Ramos (cell line): ENCODE results near the gene ARF3.
"Not testable (repeated sequence)": the region's sequence is repeated elsewhere in the genome, so short reads cannot be mapped to it uniquely, and the experiment has no call there.

Experiments
- in situ Hi-C: fragments of 300-500 bp; cut with MboI; formaldehyde crosslinking; loops from one replicate; pipeline ENCODE4 v1.14.3; 2022; ENCODE audit warnings: low sequenced_read_pairs; ENCODE audit not compliant: unreplicated experiment

Gene ARF3

DNA sequence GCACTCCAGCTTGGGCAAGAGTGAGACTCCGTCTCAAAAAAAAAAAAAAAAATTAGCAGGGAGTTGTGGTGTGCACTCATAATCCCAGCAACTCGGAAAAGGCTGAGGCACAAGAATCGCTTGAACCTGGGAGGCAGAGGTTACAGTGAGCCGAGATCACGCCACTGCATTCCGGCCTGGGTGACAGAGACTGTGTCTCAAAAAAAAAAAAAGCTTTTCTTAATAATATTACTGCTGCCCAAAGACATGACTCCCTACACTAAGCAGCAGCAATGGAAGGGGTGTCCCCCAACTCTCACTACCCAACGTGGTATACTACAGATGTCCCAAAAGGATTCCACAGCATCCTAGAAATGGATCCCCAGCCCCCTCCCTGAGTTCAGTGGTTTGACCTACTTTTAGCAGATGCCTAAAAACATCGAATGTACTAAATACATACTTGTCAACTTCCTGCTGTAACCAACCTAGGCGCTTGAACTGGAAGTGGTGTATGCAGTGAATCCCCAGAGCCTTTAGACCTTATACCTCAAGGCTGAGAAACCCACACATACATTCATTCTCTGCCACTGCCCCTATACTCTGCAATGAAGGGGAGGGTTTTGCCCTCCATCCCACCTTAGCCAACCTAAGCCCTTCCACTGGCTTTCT lies 23.5 kb downstream of the ARF3 start:
- in situ Hi-C loops: no loop called here

DNA sequence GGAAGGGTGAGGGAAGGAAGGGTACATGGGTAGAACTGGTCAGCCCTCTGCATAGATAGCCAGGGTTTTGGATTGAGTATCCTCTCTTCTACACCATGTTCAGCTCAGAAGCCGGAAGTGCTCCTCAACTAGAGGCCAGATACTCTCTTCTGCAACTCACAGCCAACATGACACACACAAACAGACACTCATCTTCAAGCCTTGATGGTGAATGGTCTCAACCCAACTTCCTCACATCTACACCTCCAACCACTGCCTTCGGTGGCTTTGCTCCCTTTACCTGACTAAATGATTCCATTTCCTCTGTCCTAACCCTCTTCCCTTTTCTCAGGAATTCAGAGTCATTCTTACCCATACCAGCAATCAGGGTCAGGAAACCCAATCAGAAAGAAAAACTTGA lies 24.4 kb downstream of the ARF3 start:
- in situ Hi-C loops: no loop called here

DNA sequence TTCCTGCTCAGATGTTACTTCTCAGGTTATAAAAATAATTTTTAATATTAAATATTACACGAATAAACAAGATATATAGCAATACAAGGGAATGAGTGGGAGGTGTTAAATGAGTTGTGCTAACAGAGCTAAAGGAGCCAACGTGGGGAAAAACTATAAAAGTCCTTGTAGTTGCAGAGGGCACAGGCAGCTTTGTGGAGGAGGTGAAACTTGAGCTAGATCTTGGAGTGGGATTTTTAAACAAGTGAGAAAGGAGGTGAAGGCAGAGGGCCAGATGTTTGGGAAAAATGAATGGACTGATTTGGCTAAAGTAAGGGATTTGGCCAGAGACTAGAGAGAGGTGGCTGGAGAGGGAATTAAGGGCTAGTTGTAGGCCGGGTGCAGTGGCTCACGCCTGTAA lies 26.8 kb downstream of the ARF3 start:
- in situ Hi-C loops: no loop called here

DNA sequence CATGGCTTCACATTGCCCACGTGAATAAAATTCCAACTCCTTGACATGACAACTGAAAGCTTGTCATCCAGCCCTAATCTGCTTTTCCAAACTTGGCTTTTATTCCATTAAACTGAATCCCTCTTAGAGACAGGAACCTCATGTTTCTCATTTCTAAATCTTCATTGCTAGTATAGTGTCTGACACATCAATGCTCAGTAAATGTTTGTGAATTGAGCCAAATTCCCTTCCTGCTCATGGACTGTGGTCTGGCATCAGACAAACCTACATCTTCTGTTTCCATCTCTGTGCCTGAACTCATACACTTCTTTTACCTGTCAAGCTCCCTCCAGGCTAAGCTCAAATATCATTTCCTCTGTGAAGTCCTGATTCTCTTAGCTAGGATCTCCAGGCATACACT lies 27.7 kb downstream of the ARF3 start:
- in situ Hi-C loops: no loop called here

DNA sequence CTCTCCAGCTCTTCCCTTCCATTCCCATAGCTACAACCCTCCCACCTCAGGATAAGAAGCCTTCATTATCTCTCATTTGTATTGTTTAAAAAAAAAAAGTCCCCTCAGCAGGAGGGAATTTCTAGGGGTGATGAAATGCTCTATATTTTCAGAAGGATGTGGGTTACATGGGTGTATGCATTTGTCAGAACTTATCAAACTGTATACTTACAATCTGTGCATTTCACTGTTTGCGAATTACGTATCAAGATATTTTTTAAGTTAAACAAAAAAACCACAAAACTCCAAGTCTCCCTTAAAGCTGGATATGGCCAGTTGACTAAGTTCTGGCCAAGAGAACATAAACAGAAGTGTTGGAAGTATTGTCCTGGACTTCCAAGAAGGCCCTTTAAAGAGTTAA lies 30.0 kb downstream of the ARF3 start:
- in situ Hi-C loops: no loop called here

DNA sequence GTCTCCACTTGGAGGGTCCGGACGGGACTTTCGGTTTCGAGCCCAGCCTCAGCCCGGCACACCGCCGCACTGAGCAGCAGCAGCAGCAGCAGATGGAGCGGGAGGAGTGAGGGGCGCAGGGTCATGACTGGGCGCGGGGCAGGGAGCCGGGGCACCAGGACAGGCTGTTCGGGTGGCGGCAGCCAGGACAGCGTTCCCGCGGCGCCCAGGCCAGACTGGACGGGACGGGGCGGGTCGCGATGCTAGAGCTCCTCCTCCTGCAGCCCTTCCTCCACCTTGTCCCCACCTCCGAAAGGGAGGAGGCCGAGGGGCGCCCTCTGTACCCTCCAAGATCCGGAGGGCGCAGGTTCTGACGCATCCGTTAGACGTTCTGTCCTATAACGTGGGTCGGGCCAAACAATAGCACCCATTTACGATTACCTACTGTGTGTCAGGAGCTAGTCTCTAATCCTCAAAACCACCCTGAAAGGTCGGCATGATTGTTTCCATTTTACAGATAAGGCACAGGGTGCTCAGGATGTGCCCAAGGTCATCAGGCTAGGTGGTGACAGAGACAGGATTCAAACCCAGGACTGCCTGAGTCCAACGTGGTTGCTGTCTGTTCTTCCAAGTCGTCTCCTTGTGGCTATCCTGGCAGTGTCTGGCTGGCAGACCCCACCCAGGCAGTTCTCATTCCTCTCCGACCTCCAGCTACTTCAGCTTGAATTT lies 31.8 kb downstream of the ARF3 start, which contains the start of gene FKBP11:
FKBP11 (minus strand) TSS at position 189 of the 708 bp plus-strand sequence; CDS start at position 125, 64 bp downstream.
- in situ Hi-C loops: no loop called here

DNA sequence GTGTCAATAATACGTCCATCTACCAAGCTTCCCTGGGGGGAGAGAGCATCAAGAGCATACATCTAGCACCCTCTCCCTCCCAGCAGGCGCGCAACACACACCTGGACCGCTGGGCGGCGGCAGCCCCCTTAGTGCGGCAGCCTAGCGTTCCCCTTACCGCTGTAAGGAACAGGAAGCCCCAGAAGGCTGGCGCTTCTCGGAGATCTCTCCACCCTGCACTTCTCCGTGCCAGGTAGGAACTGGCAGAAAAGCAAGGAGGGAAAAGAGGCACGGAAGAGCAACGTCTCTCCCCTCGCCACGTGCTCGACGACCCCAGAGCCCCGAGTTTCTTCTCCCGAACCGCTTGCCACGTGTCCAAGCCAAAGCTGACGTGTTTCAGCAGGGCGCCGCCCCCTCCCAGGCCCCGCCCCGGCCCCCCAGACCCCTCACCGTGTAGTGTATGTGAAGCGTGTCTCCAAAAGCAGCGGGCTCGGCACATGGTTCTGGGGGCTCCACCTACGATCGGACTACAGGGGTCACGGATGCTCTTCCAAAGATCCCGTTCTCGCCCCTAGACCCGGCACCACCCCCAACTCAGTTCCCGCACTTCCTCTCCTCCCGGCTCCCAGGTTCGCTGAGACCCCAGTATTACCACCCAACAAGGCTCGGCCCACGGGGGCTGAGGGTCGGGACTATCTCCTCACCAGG lies 32.5 kb downstream of the ARF3 start:
- in situ Hi-C loops: no loop called here

DNA sequence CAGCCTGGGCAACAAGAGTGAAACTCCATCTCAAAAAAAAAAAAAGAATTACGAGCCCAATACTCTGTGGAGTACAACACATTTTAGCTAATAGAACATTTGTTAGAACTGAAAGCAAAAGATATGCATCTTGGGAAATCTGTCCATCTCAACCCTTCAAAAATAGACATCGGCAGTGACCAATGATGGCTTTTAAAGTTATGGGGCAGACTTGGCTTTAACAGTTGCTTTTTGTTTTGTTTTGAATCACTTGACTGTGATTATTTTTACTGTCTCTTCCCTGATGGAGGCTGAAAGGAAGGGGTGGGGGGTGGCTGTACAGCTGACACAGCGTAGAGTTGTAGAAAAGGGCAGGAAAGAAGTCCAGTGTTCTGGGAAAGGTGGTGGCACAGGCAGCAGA lies 34.2 kb downstream of the ARF3 start:
- in situ Hi-C loops: no loop called here

DNA sequence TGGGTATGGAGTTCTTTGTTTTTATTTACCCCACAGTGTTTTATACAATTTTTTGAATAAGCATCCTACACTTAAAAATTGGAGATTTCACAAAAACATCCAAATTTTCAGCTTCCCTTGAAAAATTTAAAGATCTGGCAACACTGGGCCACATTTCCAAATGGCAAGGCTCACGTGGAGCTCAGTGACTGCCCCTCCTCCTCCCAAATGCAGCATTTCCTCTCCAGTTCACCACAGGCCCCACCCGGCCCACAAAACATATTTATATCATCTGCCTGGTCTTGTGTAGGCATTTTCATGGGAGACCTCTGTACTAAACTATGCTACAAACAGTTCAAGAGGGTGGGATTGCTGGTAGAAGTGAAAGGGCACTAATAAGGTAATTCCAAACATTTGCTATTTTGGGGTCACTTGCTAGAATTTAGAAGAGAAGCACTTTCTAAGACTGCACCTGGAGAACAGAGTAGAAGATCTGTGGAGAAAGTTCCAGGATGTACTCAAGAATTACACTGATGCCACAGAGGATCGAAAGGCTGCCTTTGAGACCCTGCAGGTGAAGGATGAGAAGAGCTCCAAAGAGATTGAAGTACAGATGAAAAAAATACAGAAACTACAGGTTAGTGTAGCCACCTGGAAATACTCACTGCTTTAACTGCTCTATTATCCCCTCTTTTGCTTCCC lies 39.3 kb downstream of the ARF3 start:
- in situ Hi-C loops: no loop called here

DNA sequence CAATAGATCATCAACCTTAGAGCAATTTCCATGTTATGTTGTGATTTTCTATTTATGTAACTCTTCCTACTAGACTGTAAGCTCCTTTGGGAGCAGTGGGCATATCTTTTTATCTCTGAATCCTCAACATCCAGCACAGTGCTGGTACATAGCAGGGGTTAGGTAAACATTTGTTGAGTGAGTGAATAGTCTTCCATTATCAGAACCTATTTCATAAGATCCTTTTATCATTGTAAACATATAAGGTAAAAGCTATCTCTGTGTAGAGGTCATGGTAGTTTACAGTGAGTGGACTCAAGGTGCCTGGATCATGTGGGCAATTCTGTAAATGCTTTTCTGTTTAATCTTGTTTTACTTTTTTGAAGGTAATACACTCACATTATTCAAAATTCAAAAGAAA lies 47.1 kb downstream of the ARF3 start:
- in situ Hi-C loops: no loop called here

DNA sequence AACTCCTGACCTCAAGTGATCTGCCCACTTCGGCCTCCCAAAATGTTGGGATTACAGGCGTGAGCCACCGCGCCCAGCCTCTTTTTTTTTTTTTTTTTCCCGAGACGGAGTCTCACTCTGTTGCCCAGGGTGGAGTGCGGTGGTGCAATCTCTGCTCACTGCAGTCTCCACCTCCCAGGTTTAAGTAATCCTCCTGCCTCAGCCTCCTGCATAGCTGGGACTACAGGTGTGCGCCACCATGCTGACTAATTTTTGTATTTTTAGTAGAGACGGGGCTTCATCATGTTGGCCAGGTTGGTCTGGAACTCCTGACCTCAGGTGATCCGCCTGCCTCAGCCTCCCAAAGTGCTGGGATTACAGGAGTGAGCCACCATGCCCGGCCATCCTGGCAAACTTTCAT lies 47.6 kb downstream of the ARF3 start:
- in situ Hi-C loops: not testable (repeated sequence)

DNA sequence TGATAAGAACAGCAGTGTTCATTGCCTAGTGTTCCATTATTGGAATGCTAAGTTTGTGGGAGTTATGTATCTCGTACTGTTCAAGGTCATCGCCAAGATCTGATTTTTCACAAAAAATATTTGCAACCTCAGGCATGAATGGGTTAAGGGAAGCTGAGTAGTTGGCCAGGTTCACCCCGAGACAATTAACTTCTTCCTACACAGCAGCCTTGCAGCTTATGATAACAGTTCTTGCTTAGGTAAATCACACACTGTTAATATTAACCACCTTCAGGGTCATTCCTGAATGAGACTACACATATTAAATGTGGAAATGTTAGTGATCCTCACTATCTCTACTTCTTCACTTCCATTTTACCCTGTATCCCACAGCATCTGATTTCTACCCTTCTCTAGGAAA lies 50.0 kb downstream of the ARF3 start:
- in situ Hi-C loops: no loop called here

DNA sequence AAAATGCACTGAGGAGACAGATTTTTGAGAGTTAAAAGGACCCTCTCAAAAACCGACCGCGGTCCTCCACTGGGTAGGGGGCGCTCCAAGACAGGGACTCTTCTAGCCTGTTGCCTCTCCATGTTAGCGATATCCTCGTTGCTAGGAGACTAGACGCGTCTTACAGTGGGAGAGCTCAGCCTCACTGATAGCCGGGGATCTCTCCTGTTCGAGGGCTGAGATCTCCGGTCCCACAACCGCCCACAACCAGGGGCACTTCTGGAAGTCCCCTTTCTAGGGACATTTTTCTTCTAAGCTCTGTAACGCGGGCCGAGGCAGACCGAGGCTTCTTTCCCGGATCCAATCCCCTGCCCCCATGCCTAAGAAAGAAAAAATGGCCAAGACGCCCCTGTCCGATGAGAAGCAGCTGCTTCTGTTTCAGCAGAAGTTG lies 53.3 kb downstream of the ARF3 start:
- in situ Hi-C loops: no loop called here

DNA sequence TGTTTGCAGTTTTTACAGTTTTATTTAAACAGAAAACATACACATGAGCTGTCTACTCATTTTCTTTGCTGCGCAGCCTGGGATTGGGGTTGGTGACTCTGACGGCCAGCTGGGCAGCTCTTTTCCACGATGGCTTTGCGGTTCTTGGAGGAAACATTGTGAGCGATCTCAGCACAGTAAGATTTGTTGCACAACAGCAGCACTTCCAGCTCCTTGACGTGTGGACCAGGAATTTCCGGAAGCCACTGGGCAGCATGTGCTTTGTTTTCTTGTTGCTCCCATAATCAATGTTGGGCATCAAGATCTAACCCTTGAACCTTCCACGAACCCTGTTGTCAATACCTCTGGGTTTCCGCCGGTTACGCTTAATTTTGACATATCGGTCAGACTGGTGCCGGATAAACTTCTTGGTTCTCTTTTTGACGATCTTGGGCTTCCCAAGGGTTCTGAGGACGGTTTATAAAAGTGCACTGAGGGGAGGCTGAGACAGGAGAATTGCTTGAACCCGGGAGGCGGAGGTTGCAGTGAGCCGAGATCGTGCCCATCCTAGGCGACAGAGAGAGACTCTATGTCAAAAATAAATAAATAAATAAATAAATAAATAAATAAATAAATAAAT lies 53.8 kb downstream of the ARF3 start:
- in situ Hi-C loops: no loop called here

DNA sequence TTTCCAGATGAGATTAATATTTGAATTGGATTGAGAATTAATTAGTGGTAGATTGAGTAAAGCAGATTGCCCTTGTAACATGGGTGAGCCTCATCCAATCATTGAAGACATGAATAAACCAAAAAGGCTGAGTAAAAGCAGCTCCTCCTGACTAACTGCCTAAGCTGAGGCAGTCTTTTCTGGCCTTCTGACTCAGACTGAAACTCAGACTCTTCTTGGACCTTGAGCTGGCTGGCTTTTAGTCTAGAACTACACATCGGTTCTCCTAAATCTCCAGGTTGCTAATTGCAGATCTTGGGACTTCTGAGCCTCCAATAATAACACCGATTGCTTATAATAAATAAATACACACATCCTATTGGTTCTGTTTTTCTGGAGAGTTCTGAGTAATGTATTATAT lies 56.0 kb downstream of the ARF3 start:
- in situ Hi-C loops: no loop called here

DNA sequence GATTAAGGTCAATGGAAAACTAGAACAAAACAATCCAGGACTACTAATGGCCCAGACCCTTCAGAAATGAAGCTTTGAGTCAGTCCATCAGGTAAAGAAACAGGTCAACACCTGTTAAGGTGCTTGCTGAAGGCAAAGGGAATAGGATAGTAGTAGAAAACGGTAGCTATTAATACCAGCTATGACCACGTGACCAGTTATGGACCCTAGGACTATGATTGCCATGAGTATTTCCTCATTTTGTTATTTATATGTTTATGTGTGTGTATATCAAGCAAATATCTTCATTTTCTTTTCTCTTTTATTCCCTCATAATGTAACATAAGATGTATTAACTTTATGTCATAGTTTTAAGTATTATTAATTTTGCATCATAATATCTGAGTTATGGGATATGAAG lies 57.6 kb downstream of the ARF3 start:
- in situ Hi-C loops: no loop called here

DNA sequence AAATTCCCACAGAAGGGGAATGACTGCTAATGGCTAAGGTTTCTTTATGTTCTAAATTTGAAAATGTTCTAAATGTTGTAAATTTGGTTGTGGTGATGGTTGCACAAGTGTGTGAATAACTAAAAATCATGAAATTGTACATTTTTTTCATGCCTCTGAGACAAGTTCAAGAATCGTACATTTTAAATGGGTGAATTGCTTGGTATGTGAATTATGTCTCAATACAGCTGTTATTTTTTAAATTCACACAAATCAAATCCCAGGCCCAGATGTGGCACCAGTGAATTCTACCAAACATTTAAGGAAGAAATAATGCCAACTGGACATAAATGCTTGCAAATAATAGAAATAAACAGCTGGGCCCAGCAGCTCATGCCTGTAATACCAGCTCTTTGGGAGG lies 63.0 kb downstream of the ARF3 start:
- in situ Hi-C loops: no loop called here

DNA sequence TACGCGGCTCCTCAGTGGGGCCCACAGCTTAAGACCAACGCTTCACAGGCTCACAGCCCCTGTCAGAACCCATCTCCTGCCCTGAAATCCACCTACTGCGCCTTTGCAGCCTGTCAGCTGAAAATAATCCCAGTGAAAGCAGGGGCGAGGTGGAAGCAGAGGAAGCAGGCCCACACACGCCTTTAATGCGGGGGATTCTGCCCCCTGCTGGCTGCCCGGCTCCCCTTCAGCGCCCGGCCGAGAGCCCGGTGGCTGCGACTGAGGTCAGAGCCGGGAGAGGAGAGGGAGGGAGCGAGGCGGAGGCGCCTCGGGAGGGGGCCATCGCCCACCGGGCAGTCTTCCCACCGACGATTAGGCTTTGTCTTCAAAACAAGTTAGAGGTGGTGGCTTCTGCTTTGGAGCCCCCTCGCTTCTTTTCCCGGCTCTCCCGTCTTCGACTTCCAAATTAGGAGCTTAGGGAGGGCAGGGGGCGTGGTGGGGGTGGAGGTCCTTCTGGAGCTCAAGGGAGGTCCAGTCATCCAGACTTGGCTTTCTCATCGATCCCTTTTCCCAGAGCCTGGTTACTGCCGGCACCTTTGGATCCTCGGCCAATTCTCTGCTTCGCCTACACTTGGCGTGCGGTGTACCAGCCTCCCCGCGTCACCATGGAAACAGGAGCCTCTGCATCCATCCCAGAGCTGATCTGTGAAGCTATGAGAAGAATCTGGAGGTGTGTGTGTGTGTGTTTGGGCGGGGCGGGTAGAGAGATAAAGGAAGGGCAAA lies 66.4 kb downstream of the ARF3 start:
- in situ Hi-C loops: no loop called here

DNA sequence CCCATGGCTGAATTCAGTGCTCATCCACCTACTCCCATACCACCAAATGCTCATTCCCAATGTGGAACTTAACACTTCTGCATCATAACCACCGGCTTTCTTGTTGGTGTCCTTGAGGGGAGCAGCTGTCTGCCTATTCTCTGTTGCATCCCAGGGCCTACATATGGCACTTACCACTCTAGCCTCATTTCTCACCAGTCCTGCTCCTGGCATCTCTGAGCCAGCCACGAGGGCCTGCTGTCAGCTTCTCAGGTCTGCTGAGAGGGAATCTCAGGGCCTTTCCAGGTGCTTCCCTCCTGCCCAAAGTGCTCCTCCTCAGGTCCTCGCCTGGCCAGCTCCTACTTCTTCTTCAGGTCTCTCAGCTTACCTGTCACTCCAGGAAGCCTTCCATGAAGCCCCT lies 67.6 kb downstream of the ARF3 start:
- in situ Hi-C loops: loop anchor here (5.0 kb wide), 1 partner anchor 37 kb away; the partner anchor contains the start of gene DDX23
